ENCODE data around the gene EHD1. TPM values are rescaled to one million over a fixed set of nuclear protein-coding genes. Genes with fewer than 3 reads are reported as not detected.

Gene EHD1
- total and polyA plus RNA-seq, 2 of the 8 experiments (the other 6 are each of a cell fraction or from before 2014, with no cell fraction given) = 31.5 to 42.9 TPM

GRCh38 chr11:64839335-64839734 lies 39.1 kb downstream of the EHD1 start:
- H4K8ac ChIP-seq (ENCODE audit: extremely low read depth, insufficient read depth, low read length) = no peak overlapping the region
- H4K5ac ChIP-seq (ENCODE audit: insufficient read length, low read depth, low read length) = no peak overlapping the region
- no peaks in the 10 kb centered on the region for H3K79me1 ChIP-seq (ENCODE audit: low read depth, low read length)
- WGBS, 2 experiments (ENCODE audit: extremely low coverage in 1 of 2, insufficient coverage in 1 of 2, insufficient read length in 1 of 2, insufficient replicate concordance in 2 of 2, low coverage in 1 of 2, low lambda C conversion rate in 2 of 2, missing lambda C conversion rate in 1 of 2) = 90% methylated on average over 13 of the region's 13 CpGs; no CpG with 5 or more reads in 1 of the 2 experiments
- H3K23ac ChIP-seq (ENCODE audit: insufficient read length) = no peak overlapping the region
- H3K4ac ChIP-seq (replicated peaks; ENCODE audit: insufficient read length, low read depth, low read length) = no peak overlapping the region
- no peak overlapping the region for H2BK15ac ChIP-seq (ENCODE audit: low read length)
- H3K4me2 ChIP-seq (ENCODE audit: insufficient read depth in 1 of 2, low read depth in 2 of 2, low read length in 2 of 2) = no peak overlapping the region
- no peak for TF ChIP-seq RAD21 (IDR thresholded peaks at IDR 0.05 in 1 of 2, conservative IDR thresholded peaks at IDR 0.05 in 1 of 2; ENCODE audit: low read depth in 2 of 2, low read length in 2 of 2)
- no peak for TF ChIP-seq EGR1 (IDR thresholded peaks at IDR 0.05; ENCODE audit: borderline replicate concordance, low read depth, low read length)
- no peak for TF ChIP-seq SIRT6 (IDR thresholded peaks at IDR 0.05; ENCODE audit: low read length)
- no peak for TF ChIP-seq RFX5 (IDR thresholded peaks at IDR 0.05; ENCODE audit: borderline replicate concordance, low read depth, low read length)
- TF ChIP-seq CBX8 (IDR thresholded peaks at IDR 0.05; ENCODE audit: borderline replicate concordance, low read depth, low read length) = no peak
- TF ChIP-seq RXRA (IDR thresholded peaks at IDR 0.05; ENCODE audit: insufficient read depth, low read depth, low read length) = no peak
- TF ChIP-seq SRF (IDR thresholded peaks at IDR 0.05; ENCODE audit: low read depth, low read length) = no peak
- no peak overlapping the region for H2BK5ac ChIP-seq (ENCODE audit: low read depth, low read length)
- no peak overlapping the region for H2BK20ac ChIP-seq (ENCODE audit: low read length)
- H3K4me3 ChIP-seq (ENCODE audit: extremely low read depth in 1 of 4, insufficient read depth in 2 of 4, low read depth in 3 of 4, low read length in 4 of 4) = no peak overlapping the region
- DNase-seq (ENCODE audit: low read depth in 1 of 2, low spot score in 2 of 2) = no peak
- H3K18ac ChIP-seq (ENCODE audit: extremely low read depth, low read length) = no peak overlapping the region
- peaks cover 0 to 3% of the 10 kb centered on the region in 2 experiments; a peak in 1 of 4 replicates for H3K79me2 ChIP-seq (ENCODE audit: control insufficient read depth in 1 of 2, insufficient read depth in 2 of 2, low read length in 2 of 2)
- no peak overlapping the region for H2AFZ ChIP-seq (ENCODE audit: low read length)
- H3K36me3 ChIP-seq (ENCODE audit: control insufficient read depth in 2 of 4, insufficient read depth in 4 of 4, low read length in 3 of 4) = peaks cover 3 to 15% (median 10%) of the 10 kb centered on the region in 4 experiments; a peak in 4 of 8 replicates
- peaks cover 9% of the 10 kb centered on the region for H3K23me2 ChIP-seq (ENCODE audit: low read depth, low read length)
- no peak overlapping the region for H2AK5ac ChIP-seq (ENCODE audit: low read depth, low read length)
- no peak overlapping the region for H2BK12ac ChIP-seq (ENCODE audit: low read depth, low read length)
- peaks cover 2 to 5% of the 10 kb centered on the region in 2 experiments for H4K20me1 ChIP-seq (replicated peaks in 1 of 2; ENCODE audit: control insufficient read depth in 1 of 2, insufficient read depth in 2 of 2, low read length in 2 of 2)
- ChIA-PET CTCF (ENCODE audit: partially characterized antibody) (interaction anchor here (1.0 to 32.3 kb wide), 4 partner anchors 9 to 137 kb away, joined by 3 to 1058 read pairs (median 8); partner anchors contain the start of gene EHD1), POLR2A (ENCODE audit: partially characterized antibody) (interaction anchor here (0.6 to 1.7 kb wide), 3 partner anchors 12 to 75 kb away, joined by 3 to 4 read pairs (median 3); no protein-coding TSS in a partner anchor)
- no peak overlapping the region for H3K9ac ChIP-seq (replicated peaks in 1 of 4; ENCODE audit: extremely low read depth in 1 of 4, low read depth in 3 of 4, low read length in 3 of 4)
- H2BK120ac ChIP-seq (replicated peaks; ENCODE audit: low read depth, low read length) = no peak overlapping the region
- peaks cover 0 to 26% (median 21%) of the 10 kb centered on the region in 4 experiments; a peak in 6 of 7 replicates for H3K4me1 ChIP-seq (replicated peaks in 1 of 4; ENCODE audit: control insufficient read depth in 3 of 4, insufficient read depth in 4 of 4, low read length in 3 of 4)
- no peak overlapping the region for H4K91ac ChIP-seq (replicated peaks; ENCODE audit: insufficient read length, low read length)
- H3K27ac ChIP-seq (ENCODE audit: low read depth, low read length) = no peak overlapping the region
- no peak overlapping the region for H3K56ac ChIP-seq (replicated peaks; ENCODE audit: insufficient read length, low read depth, low read length)
- no peaks in the 10 kb centered on the region for H3K9me3 ChIP-seq (ENCODE audit: insufficient read depth in 2 of 2, low read depth in 1 of 2, low read length in 1 of 2)
- H3K27me3 ChIP-seq (replicated peaks in 1 of 4; ENCODE audit: control insufficient read depth in 3 of 4, extremely low read depth in 1 of 4, insufficient read depth in 3 of 4, low read length in 3 of 4) = no peaks in the 10 kb centered on the region
- FAIRE-seq = no peak
- no peak overlapping the region for H3K14ac ChIP-seq (ENCODE audit: insufficient read length)
